ENCODE measurements around the gene ACY1.

DNA sequence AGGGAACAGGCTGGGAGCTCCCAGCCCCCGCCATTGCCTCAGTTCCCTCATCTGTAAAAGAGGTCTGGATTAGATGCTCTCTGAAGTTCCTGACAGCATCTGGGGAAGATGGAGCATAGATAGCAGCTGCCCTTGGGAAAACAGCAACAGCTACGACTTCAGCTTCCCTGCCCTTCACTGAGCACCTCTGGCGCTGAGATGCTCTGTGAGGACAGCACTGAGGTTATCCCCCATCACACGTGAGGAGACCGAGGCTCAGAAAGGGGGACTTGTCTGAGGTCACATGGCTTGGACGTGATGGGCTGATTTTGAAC, 23.4 kb downstream of the ACY1 start:
- no peak for TF ChIP-seq CTCF (IDR thresholded peaks at IDR 0.05; ENCODE audit: low read depth, low read length, missing input control)
- TF ChIP-seq TAF1 (conservative IDR thresholded peaks at IDR 0.05), result no peak
- no peak for TF ChIP-seq SP1 (IDR thresholded peaks at IDR 0.05)
- no peak for TF ChIP-seq JUND (IDR thresholded peaks at IDR 0.05)
- no peak for TF ChIP-seq GABPA (IDR thresholded peaks at IDR 0.05 in 1 of 2, conservative IDR thresholded peaks at IDR 0.05 in 1 of 2)
- TF ChIP-seq RAD21 (IDR thresholded peaks at IDR 0.05), result no peak
